ENCODE measurements around the gene CD48.

- no peak for TF ChIP-seq CTCF (conservative IDR thresholded peaks at IDR 0.05; ENCODE audit: low read length)
- TF ChIP-seq EZH2phosphoT487 (IDR thresholded peaks at IDR 0.05; ENCODE audit: borderline replicate concordance): no peak
Measured at GRCh38 chr1:160710517-160711252, 937 bp downstream of the CD48 start.
